Measurements from ENCODE around the gene CDH12.

GRCh38 chr5:21910731-21911130 lies 942.4 kb downstream of the CDH12 start:
- no peak for TF ChIP-seq CTCF (IDR thresholded peaks at IDR 0.05; ENCODE audit: low read length)
- TF ChIP-seq EZH2 (IDR thresholded peaks at IDR 0.05; ENCODE audit: borderline replicate concordance, low read length) = no peak

Data from OCI-LY1 (cell line).